Stimulated activated CD8-positive, alpha-beta memory T cell treated with anti-CD3 and anti-CD28 coated beads, Interleukin-4, amount 100 ng/mL, for 1 hour (primary cell): ENCODE data around the gene ADO.

Experiments used
- DNase-seq, 2 donors: peaks; one replicate each; pipeline ENCODE4 v3.0.0-alpha.2; 2020; ENCODE audit warnings: low read depth in 2 of 2, low spot score in 1 of 2

The ADO gene

GRCh38 chr10:62817121-62817765 is 12.7 kb downstream of the ADO start:
- peak in 1 of 2 donors; percentile 38 for DNase-seq

DNA sequence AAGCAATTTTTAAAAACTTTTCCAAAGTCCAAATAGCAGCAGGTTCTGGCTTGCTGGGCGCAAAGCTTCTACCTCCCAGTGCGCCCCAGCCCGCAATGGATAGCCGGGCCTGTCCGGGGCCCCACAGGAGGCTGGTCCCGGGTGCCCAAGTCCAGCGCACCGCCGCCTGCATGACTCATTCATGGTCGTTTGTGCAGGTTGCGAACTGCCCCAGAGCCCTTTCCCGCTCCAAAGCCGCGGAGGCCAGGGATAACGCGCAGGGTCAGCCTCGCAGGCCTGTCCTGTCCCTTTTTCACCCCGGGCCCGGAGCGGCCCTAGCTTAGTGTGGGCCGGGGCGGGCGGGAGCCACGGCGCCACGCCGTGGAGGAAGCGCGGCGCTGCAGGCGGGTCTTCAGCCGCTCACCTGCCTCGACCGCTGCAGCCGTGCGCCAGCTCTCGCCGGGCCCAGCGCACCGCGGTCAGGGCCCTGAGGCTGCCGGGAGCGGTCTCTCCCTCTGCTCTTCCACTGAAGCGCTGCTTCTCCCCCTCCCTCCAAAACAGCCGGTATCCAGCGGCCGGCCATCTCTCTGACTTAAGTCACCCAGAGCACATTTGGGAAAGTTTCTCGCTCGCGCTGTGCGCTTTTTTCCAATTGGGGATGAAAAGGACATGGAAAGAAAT is 13.4 kb downstream of the ADO start:
- DNase-seq = peak in 1 of 2 donors; percentile 33

DNA sequence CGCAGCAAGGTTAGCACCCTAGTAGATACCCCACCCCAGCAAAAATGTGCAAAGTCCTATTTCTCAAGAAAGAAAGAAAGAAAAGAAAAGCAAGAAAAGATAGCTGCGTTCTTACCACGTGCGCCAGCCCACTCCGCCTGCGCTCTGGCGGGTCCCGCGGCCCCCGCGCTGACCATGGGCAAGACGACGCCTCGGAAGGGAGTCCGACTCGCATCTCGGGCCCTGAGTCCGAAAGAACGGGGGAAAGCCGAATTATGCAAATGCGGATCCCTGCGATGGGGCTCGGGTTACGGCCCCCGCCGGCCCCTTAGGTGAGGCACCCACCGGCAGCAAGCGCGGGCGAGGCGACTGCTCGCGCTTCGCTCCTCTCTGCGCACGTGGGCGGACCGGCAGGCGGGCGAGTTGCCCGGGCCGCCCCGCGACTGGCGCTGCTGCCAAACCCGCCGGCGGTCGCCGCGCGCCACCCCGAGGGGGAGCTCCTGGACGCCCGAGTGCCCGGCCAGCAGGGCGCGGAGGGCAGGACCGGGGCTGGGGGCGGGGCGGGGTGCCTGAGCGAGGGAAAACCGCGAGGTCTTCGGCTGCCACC is 14.0 kb downstream of the ADO start:
- no peak for DNase-seq

DNA sequence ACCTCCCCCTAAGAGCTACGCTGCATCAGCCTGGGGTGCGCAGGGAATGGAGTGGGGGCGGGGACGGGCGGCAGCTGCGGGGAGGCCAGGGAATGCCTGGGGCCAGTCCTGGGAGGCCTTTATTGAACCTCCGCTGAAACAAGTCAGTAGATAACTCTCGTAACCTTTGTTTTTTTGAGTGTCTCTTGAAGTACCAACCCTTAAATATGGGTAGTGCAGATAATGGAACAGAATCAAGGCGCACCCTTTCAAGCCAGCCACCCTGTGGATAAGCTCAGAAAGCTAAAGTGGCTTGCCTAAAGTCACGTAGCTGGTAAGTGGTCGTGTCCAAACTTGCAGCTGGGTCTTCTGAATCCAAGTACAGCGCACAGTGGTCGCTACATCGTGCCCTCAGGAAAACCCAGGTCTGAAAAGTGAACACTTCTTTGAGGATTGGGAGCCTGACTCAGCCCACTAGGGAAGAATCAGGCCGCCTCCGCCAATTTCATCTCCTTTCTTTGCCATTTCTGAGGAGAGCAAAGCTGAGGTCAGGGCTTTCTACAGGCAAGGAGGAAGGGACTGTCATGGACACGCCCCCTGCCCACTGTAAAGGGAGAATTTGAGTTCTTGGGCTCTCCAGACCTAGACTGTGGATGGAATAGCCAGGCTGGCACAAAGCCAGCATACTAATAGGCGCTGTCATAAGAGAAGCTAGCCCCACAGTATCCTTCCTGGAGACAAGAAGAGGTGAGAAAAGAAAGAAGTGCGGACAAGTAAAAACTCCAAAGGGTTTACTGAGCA is 14.8 kb downstream of the ADO start:
- no peak for DNase-seq

- no peak for DNase-seq
Observed at GRCh38 chr10:62820586-62820985, 16.1 kb downstream of the ADO start.

DNA sequence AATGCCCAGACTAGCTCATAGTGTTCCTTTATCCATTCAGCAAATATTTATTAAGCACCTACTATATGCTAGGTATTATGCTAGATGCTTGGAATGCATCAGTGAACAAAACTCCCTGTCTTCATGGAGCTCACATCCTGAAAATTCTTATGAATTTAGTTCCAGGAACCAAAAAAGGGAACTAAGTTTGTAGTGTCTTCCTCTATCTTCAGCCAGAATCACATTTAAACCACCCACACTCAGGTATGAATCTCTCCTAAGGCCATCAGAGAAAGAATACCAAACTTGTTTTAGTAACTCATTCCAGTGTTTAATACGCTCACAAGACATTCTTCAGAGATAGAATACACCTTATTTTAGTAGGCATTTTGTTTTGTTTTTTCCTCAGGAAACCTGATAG is 21.8 kb downstream of the ADO start:
- no peak for DNase-seq

- DNase-seq = no peak
Observed at GRCh38 chr10:62829622-62830021, 25.1 kb downstream of the ADO start.

- DNase-seq = no peak
Observed at GRCh38 chr10:62830679-62831078, 26.2 kb downstream of the ADO start.

- no peak for DNase-seq
Observed at GRCh38 chr10:62831346-62831745, 26.8 kb downstream of the ADO start.

DNA sequence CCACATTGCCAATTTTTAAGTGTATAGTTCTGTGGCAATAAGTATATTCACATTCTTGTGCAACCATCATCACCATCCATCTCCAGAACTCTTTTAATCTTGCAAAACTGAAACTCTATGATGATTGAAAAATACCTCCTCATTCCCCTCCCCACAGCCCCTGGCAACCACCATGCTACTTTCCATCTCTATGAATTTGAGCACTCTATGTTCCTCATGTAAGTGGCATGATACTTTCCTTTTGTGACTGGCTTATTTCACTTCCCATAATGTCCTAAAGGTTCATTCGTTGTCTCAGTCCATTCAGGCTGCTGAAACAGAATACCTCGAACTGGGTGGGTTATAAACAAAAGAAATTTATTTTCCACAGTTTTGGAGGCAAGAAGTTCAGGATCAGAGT is 35.1 kb downstream of the ADO start:
- no peak for DNase-seq

- no peak for DNase-seq
Observed at GRCh38 chr10:62842983-62843382, 38.5 kb downstream of the ADO start.

- no peak for DNase-seq
Observed at GRCh38 chr10:62843600-62843999, 39.1 kb downstream of the ADO start.

DNA sequence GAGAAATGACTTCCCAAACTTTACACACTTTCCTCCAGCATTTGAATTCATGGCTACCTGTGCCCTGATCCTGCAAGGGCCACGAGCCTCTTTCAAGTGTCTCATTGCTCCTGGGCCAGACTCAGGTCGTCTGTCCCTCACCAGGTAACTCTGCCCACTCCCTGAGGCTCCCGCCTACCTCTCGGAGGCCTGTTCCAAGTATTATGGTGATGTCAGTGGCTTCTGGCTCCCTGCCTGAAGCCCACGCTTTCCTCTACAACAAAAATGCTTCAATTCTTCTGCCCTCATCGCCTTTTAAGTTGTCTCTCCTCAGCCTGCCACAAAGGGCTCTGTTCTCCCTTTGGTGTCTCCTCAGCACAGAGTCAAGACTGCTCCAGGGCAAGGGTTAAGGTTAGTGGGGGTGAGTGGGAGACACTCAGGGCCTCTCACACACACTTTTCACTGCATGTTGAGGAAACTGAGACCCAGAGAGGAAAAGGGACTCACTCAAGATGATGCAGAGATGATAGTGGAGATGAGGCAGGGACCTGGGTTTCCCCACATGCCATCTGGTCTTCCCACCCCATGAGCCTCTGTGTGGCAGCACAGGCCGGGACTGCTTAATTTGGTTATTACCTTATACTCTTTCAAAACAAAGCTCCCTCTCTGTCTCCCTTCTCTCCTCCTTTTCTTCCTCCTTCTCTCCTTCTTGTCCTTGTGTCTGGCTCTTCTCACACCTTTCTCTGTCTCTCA is 39.9 kb downstream of the ADO start:
- no peak for DNase-seq

- no peak for DNase-seq
Observed at GRCh38 chr10:62847433-62847832, 42.9 kb downstream of the ADO start.

DNA sequence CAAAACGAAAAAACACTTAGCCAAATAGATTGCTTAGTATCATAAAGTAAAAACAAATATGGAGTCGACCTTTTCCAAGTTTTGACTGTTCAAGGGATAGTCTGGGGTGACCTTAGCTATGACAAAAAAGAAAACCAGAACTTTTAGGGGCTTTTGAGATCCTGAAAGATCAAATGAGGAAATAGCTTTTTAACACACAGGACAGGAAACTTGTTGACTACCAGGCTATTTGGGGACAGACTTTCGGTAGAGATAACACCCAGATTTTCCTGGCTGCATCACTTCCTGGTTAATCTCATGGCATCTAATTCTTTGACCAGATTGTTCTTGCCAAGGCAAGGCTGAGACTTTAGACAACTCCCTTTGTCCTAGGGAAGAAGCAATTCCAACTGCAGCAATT is 46.1 kb downstream of the ADO start:
- DNase-seq = no peak

- no peak for DNase-seq
Observed at GRCh38 chr10:62851442-62851841, 46.9 kb downstream of the ADO start.

DNA sequence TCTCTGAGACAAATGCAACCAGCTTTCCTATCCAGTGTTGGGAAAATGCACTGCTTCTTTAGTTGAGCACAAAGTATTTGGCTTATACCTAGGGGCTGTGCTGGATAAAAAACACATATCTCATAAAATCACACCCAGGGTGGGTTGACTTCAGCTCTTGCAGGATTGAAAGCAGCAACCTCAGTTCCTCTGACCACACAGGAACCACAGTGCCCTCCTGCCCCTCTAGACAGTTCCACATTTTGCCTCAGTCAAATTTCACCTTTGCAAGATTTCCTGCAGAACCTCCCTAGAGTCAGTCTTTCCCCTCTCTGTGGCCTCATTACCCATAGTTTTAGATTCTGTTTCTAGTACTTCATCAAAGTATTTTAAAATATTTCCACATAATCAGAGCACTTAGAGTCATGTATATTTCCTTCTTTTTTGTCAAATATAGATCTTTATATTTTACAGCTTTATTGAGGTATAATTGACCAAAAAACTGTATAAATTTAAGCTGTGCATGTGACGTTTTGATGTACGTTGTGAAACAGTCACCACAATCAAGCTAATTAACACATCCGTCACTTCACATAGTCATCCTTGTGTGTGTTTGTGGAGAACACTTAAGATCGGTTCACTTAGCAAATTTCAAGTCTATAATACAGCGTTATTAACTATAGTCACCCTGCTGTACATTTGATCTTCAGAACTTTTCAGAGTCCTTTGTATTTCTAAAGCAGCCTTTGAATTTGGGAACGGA is 48.6 kb downstream of the ADO start:
- no peak for DNase-seq

DNA sequence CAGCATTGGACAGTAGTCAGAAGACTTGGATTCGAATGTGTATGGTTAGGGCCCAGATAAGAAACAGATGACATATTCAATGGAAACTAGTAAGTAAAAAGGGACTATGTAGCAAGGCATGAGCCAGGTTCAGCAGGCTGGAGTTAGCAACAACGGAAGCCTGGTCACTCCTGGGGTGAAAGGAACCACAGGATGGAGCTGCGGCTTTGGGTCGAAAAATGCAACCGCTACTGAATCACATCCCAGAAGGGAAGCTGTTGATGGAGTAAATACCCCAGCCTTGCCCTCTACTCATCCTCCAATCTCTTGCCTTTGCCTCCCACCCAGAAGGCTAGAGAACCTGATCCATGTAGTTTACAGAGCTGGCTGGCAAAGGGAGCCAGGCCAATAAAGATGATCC is 49.2 kb downstream of the ADO start:
- DNase-seq = peak in 1 of 2 donors; percentile 11

- DNase-seq = no peak
Observed at GRCh38 chr10:62856021-62856420, 51.5 kb downstream of the ADO start.
